ACC112 (cell line): ENCODE data around the gene ZNF135.

Source experiments
- H2AFZ ChIP-seq: fragments of 200-600 bp; sonication (generic); one replicate; pipeline ENCODE4 v1.6.0; 2017; ENCODE audit warnings: antibody characterized with exemption, low read length; ENCODE audit not compliant: unreplicated experiment
- H3K27ac ChIP-seq: fragments of 200-600 bp; sonication (generic); 2 replicates; pipeline ENCODE4 v1.5.1; 2014; ENCODE audit warnings: low read depth, mild to moderate bottlenecking, antibody characterized with exemption, low read length, moderate library complexity
- H3K27me3 ChIP-seq: fragments of 200-600 bp; sonication (generic); 2 replicates; pipeline ENCODE4 v1.6.1; 2014; ENCODE audit warnings: mild to moderate bottlenecking, antibody characterized with exemption, low read length, moderate library complexity, mixed read lengths; ENCODE audit not compliant: insufficient read depth
- H3K36me3 ChIP-seq: fragments of 200-600 bp; sonication (generic); 2 replicates; pipeline ENCODE4 v1.6.1; 2016; ENCODE audit warnings: mild to moderate bottlenecking, antibody characterized with exemption, low read length, moderate library complexity, mixed read lengths; ENCODE audit not compliant: insufficient read depth
- H3K4me1 ChIP-seq: fragments of 200-600 bp; sonication (generic); one replicate; pipeline ENCODE4 v1.6.1; 2016; ENCODE audit warnings: low read length, mixed read lengths; ENCODE audit not compliant: insufficient read depth, unreplicated experiment, control insufficient read depth
- H3K4me3 ChIP-seq: fragments of 200-600 bp; sonication (generic); 2 replicates; pipeline ENCODE4 v1.5.1; 2014; ENCODE audit warnings: mild to moderate bottlenecking, low read depth, low read length
- H3K79me2 ChIP-seq: fragments of 200-600 bp; sonication (generic); one replicate; pipeline ENCODE4 v1.6.0; 2016; ENCODE audit warnings: low read length; ENCODE audit not compliant: control insufficient read depth, unreplicated experiment, insufficient read depth

The ZNF135 gene

GRCh38 chr19:58034477-58034793 lies 24.6 kb upstream of the ZNF135 start:
- H3K4me3 ChIP-seq: no peak overlapping the region
- peaks cover 13% of the 10 kb centered on the region; the same call in 1 of the 2 replicates for H3K27me3 ChIP-seq
- no peaks in the 10 kb centered on the region for H3K36me3 ChIP-seq
- no peak overlapping the region for H3K27ac ChIP-seq
- H3K4me1 ChIP-seq: no peaks in the 10 kb centered on the region
- H2AFZ ChIP-seq: no peak overlapping the region
- H3K79me2 ChIP-seq: no peaks in the 10 kb centered on the region

GRCh38 chr19:58035863-58036262 lies 23.2 kb upstream of the ZNF135 start:
- Histone ChIP-seq H3K27me3 (peaks cover 13% of the 10 kb centered on the region; the same call in 1 of the 2 replicates), H3K36me3 (no peaks in the 10 kb centered on the region), H3K27ac (no peak overlapping the region), H3K79me2 (no peaks in the 10 kb centered on the region), H3K4me1 (no peaks in the 10 kb centered on the region), H2AFZ (no peak overlapping the region), H3K4me3 (no peak overlapping the region)

GRCh38 chr19:58037927-58038687 lies 21.0 kb upstream of the ZNF135 start:
- no peak overlapping the region for H2AFZ ChIP-seq
- no peaks in the 10 kb centered on the region for H3K4me1 ChIP-seq
- no peak overlapping the region for H3K27ac ChIP-seq
- no peaks in the 10 kb centered on the region for H3K36me3 ChIP-seq
- H3K79me2 ChIP-seq: no peaks in the 10 kb centered on the region
- H3K4me3 ChIP-seq: no peak overlapping the region
- peaks cover 13% of the 10 kb centered on the region; the same call in 1 of the 2 replicates for H3K27me3 ChIP-seq

- H3K4me3 ChIP-seq: no peak overlapping the region
- H3K79me2 ChIP-seq: no peaks in the 10 kb centered on the region
- H3K27ac ChIP-seq: no peak overlapping the region
- no peaks in the 10 kb centered on the region for H3K36me3 ChIP-seq
- peaks cover 10% of the 10 kb centered on the region; the same call in 1 of the 2 replicates for H3K27me3 ChIP-seq
- no peaks in the 10 kb centered on the region for H3K4me1 ChIP-seq
- H2AFZ ChIP-seq: no peak overlapping the region
Measured at GRCh38 chr19:58038688-58039204, 20.3 kb upstream of the ZNF135 start.

GRCh38 chr19:58040751-58041525 lies 18.1 kb upstream of the ZNF135 start:
- Histone ChIP-seq H3K27me3 (no peaks in the 10 kb centered on the region), H3K27ac (no peak overlapping the region), H3K4me3 (no peak overlapping the region), H3K36me3 (no peaks in the 10 kb centered on the region), H3K4me1 (no peaks in the 10 kb centered on the region), H2AFZ (no peak overlapping the region), H3K79me2 (no peaks in the 10 kb centered on the region)

- Histone ChIP-seq H3K79me2 (no peaks in the 10 kb centered on the region), H3K4me1 (no peaks in the 10 kb centered on the region), H3K27me3 (no peaks in the 10 kb centered on the region), H3K36me3 (no peaks in the 10 kb centered on the region), H2AFZ (no peak overlapping the region), H3K27ac (no peak overlapping the region), H3K4me3 (no peak overlapping the region)
Measured at GRCh38 chr19:58042495-58043340, 16.4 kb upstream of the ZNF135 start.

GRCh38 chr19:58044391-58044790 lies 14.7 kb upstream of the ZNF135 start:
- no peaks in the 10 kb centered on the region for H3K27me3 ChIP-seq
- H3K79me2 ChIP-seq: no peaks in the 10 kb centered on the region
- no peak overlapping the region for H3K27ac ChIP-seq
- no peaks in the 10 kb centered on the region for H3K4me1 ChIP-seq
- no peaks in the 10 kb centered on the region for H3K36me3 ChIP-seq
- no peak overlapping the region for H3K4me3 ChIP-seq
- no peak overlapping the region for H2AFZ ChIP-seq

- no peak overlapping the region for H2AFZ ChIP-seq
- no peaks in the 10 kb centered on the region for H3K27me3 ChIP-seq
- no peaks in the 10 kb centered on the region for H3K4me1 ChIP-seq
- H3K27ac ChIP-seq: no peak overlapping the region
- H3K4me3 ChIP-seq: no peak overlapping the region
- no peaks in the 10 kb centered on the region for H3K36me3 ChIP-seq
- no peaks in the 10 kb centered on the region for H3K79me2 ChIP-seq
Measured at GRCh38 chr19:58044886-58045285, 14.2 kb upstream of the ZNF135 start.

- Histone ChIP-seq H3K4me1 (no peaks in the 10 kb centered on the region), H3K79me2 (no peaks in the 10 kb centered on the region), H3K27ac (no peak overlapping the region), H3K27me3 (no peaks in the 10 kb centered on the region), H3K4me3 (no peak overlapping the region), H2AFZ (no peak overlapping the region), H3K36me3 (no peaks in the 10 kb centered on the region)
Measured at GRCh38 chr19:58045411-58046050, 13.6 kb upstream of the ZNF135 start.

GRCh38 chr19:58046856-58047255 lies 12.2 kb upstream of the ZNF135 start:
- H2AFZ ChIP-seq: no peak overlapping the region
- no peaks in the 10 kb centered on the region for H3K36me3 ChIP-seq
- H3K4me3 ChIP-seq: no peak overlapping the region
- H3K4me1 ChIP-seq: no peaks in the 10 kb centered on the region
- no peak overlapping the region for H3K27ac ChIP-seq
- no peaks in the 10 kb centered on the region for H3K79me2 ChIP-seq
- H3K27me3 ChIP-seq: no peaks in the 10 kb centered on the region
